ENCODE results near the gene SPAG16. TPM values are rescaled to one million over a fixed set of nuclear protein-coding genes. Genes with fewer than 3 reads are reported as not detected.

SPAG16 gene
- total RNA-seq, 1 experiment from 2014 or later, result 17.3 TPM

DNA sequence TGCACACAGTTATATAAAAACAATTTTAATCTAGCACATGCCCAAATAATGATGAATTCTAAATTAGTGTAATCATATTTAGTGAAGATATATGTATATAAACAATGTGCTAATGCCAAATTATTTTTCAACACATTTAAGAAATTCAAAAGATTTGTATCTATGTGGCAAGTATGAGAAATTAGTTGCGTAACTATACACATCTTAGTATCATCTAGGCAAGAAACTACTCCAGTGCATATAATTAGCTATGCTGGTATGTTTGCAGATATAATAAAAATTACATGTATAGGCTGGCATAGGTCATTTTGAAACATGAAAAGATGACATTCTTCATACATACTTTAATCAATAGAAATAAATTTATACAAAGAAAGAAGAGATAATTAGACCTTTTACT lies 874.6 kb downstream of the SPAG16 start:
- Histone ChIP-seq H3K79me1 (ENCODE audit: insufficient read depth, low read depth, low read length, poor library complexity, severe bottlenecking) (no peaks in the 10 kb centered on the region), H3K18ac (ENCODE audit: insufficient read length, low read depth, low read length) (no peak overlapping the region), H3K27ac (ENCODE audit: insufficient read length, low read depth, low read length) (no peak overlapping the region), H3K9ac (ENCODE audit: extremely low read depth, insufficient read length, low read length) (no peak overlapping the region), H4K20me1 (ENCODE audit: control insufficient read depth, insufficient read depth, insufficient read length) (no peaks in the 10 kb centered on the region), H2BK5ac (ENCODE audit: insufficient read length, low read length) (no peak overlapping the region), H4K91ac (ENCODE audit: insufficient read length, low read depth, low read length) (no peak overlapping the region), H3K79me2 (ENCODE audit: insufficient read depth, low read length) (no peaks in the 10 kb centered on the region), H2AFZ (ENCODE audit: low read length) (no peak overlapping the region), H4K8ac (replicated peaks; ENCODE audit: insufficient read length, low read depth, low read length) (no peak overlapping the region), H2AK5ac (ENCODE audit: insufficient read length, low read length) (no peak overlapping the region), H2BK15ac (ENCODE audit: low read depth, low read length) (no peak overlapping the region), H3K56ac (ENCODE audit: insufficient read length, low read depth, low read length) (no peak overlapping the region), H3T11ph (ENCODE audit: low read length) (no peak overlapping the region), H3K27me3 (ENCODE audit: insufficient read depth, low read length) (no peaks in the 10 kb centered on the region), H3K4me1 (ENCODE audit: insufficient read depth, low read length) (no peaks in the 10 kb centered on the region), H2BK120ac (ENCODE audit: low read depth, low read length, poor library complexity, severe bottlenecking) (no peak overlapping the region), H2BK12ac (ENCODE audit: insufficient read length, low read depth, low read length) (no peak overlapping the region), H3K9me3 (ENCODE audit: control insufficient read depth, low read depth, low read length) (no peaks in the 10 kb centered on the region), H3K4me2 (ENCODE audit: insufficient read depth, insufficient read length, low read length) (no peak overlapping the region), H3K23me2 (ENCODE audit: insufficient read length, low read depth, low read length, poor library complexity, severe bottlenecking) (no peaks in the 10 kb centered on the region), H3K23ac (ENCODE audit: insufficient read length, low read depth, low read length) (no peak overlapping the region), H4K5ac (ENCODE audit: insufficient read length, low read depth, low read length) (no peak overlapping the region), H2BK20ac (ENCODE audit: low read depth, low read length, poor library complexity, severe bottlenecking) (no peak overlapping the region), H3K14ac (ENCODE audit: insufficient read depth, low read length) (no peak overlapping the region), H3K4ac (ENCODE audit: low read depth, low read length) (no peak overlapping the region)
- Mint-ChIP-seq H3K36me3 (ENCODE audit: insufficient read depth in 1 of 3, low read depth in 3 of 3) (no peaks in the 10 kb centered on the region), H3K27me3 (ENCODE audit: low read depth) (no peaks in the 10 kb centered on the region), H3K27ac (no peak overlapping the region), H3K4me1 (no peaks in the 10 kb centered on the region), H3K4me3 (no peak overlapping the region), H3K9me3 (no peaks in the 10 kb centered on the region)
- no CpG with 5 or more reads among the region's 1 CpG for WGBS (ENCODE audit: extremely low coverage, insufficient read length, low lambda C conversion rate)
- TF ChIP-seq, protein P1, sequence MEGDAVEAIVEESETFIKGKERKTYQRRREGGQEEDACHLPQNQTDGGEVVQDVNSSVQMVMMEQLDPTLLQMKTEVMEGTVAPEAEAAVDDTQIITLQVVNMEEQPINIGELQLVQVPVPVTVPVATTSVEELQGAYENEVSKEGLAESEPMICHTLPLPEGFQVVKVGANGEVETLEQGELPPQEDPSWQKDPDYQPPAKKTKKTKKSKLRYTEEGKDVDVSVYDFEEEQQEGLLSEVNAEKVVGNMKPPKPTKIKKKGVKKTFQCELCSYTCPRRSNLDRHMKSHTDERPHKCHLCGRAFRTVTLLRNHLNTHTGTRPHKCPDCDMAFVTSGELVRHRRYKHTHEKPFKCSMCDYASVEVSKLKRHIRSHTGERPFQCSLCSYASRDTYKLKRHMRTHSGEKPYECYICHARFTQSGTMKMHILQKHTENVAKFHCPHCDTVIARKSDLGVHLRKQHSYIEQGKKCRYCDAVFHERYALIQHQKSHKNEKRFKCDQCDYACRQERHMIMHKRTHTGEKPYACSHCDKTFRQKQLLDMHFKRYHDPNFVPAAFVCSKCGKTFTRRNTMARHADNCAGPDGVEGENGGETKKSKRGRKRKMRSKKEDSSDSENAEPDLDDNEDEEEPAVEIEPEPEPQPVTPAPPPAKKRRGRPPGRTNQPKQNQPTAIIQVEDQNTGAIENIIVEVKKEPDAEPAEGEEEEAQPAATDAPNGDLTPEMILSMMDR (conservative IDR thresholded peaks at IDR 0.05), result no peak
- no peak for DNase-seq

Measured in H9 (cell line).